ENCODE data around the gene NDFIP2.
"Not testable (repeated sequence)": the region's sequence is repeated elsewhere in the genome, so short reads cannot be mapped to it uniquely, and the experiment has no call there.

NDFIP2 gene

DNA sequence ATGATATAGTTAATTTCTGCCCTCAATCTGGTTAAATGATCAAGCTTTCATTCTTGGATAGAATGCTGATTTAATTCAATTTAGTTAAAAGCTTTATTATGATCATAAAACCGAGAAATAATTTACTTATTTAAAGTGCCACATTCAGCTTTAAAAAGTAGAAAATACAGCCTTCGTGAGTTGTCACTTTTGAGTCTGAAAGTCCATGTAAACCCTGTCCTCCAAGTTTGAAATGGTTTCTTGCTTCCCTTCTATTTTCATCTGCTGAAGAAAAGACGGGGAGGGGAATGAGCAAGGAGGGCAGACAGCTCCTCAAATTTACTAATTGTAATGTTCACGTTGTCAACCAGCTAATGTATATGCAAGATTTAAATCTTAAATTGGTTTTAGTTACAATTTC, 59.5 kb downstream of the NDFIP2 start:
- DNase-seq = no peak

DNA sequence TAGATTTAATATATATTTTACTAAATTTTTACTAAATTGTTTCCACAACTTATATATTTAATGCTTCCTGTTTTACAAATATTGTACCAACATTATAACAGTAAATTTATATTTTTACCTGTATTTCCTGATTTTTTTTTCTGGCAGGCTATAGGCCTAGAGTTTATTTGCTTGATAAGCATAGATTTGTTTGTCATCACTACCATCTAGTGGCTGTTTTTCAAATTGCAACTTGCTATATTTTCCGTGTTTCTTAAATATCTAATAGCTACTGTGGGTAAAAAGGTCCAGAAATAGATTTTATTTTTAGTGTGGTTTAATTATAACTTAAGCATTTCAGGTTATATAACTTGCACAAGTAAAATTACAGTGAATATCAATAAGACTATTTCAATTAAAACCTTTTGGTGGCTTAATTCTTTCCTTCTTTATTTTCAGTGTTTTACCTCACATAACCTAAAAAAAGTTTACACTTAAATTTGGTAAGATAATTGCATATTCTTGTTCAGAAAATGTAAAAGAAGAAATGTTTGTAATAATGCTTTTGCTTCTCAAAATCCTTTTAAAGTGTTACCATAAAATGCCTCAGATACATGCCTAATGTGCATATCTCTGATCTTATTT, 60.6 kb downstream of the NDFIP2 start:
- DNase-seq = peak; percentile 63

DNA sequence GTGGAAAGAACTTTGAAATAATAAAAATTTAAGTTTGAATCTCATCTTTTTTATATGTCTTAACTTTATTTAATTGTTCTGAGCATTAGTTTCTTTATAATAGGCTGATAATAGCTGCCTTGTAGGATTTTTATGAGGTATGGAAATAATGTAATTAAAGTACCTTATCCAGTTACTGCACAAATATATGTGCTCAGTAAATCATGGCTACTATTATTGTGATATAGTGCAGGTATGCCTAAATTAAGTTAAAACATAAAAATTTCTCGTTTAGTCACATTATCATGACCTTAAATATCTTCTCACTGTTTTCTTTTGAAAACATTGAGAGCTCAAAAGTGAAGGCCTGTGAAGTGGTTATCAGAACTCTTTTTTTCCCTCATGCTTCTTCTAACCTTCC, 62.9 kb downstream of the NDFIP2 start:
- DNase-seq = no peak

DNA sequence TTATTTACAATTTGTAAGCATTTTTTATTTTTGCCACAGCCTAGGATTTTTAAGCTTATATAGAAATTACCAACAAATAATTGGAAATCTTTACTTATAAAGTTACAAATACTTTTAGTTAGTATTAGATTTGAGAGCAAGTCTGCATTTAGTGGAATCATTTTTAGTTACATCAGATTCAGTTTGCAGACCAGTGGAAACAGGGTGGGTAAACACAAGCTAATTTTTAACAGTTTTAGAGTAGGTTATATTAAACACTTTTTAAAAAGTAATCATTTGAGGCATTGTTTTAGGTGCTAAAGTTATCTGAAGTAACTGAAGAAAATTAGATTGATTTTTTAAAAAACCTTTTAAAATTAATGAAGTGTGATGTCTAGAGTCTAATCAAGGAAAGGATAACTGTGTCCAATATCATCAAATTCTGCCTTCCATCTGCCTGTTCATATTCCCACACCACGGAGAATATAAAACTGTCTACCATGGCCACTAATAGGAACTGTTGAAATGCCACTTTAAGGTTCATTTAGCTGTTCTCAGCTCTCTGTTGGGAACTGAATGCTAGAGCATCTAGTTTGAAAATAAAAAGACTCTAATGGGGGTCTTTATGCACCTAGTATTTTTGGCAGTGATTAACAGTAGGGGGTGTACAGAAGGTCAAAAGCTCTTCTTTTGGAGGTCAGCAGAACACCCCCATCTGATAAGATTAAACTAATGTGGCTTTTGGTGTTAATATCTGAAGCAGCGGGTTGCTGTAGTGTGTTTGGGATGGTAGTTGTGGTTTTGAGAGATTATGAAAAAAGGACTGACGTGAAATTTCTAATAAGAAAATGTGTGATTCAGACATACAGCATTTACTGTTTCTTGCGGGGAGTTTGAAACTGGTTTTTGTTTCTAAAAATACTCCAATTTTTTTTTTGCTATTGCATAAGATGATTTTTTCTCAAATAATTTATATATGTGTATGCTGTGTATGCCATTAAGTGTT, 66.5 kb downstream of the NDFIP2 start:
- DNase-seq = no peak

DNA sequence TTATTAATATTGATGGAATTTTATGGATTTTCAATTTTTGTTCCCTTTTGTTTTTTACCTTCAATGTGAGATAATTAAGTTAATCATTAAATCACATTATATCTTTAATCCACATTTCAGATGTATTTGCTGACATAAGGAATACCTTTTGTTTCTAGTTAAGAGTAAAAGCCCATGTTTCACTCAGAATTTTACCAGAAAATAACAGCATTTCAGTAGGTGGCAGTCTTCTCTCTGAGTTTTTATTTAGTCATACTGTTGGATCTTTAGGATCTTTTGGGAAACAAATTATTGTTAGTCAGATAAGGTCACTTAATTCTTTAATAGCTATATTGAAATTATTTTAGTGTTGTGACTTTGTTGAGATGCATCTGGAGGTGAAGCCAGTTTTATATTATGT, 67.9 kb downstream of the NDFIP2 start:
- peak; percentile 4 for DNase-seq

DNA sequence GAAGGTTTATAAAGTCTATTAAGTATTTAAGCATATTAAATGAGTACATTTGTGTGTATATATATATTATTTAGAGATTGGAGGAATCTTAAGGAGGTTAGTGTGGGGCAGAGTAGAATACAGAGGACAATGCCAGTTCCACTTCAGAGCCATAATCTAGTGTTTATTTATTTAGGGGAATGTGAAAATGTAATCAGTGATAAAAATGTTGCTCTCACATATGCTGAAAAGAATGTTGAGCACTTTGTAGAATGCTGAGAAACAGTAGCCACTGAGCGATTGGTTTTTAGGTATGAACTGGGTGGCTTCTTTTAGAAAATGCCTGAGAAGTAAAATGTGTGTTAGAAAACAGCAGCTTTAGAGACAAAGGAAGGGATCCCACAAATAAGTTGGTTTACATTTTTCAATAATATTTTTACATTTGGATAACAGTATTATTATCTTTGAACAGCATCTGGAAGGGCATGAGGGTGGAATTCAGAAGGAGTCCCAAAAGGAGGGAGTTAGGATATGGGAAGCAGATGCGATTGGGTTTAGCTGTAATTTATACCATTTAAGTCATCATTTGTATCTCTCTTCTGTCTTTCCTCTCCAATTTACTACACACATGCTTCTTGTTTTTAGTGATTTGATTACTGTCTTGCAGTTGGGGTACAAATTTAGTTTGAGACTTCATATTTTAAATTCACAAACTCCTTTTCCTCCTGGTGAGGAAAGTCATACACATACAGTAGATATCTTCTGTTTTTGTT, 68.6 kb downstream of the NDFIP2 start:
- DNase-seq = no peak

DNA sequence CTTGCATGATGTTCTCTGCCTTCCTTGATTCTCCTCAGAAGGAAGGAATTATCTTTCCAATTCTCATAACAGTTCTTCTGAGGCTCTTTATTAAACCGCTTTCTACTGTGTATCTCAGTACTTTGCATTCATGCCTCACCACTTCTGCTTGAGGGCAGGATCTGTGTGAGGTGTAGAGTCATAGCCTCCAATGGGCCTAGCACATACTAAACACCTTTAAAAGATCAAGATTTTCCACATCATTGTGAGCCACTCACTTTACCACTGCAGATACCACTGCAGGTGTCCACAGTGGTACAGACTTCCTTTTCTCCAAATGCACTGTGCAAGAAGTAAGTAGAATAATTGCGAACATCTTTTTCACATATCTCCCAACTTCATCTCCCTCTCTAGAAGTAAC, 76.7 kb downstream of the NDFIP2 start:
- DNase-seq = no peak

DNA sequence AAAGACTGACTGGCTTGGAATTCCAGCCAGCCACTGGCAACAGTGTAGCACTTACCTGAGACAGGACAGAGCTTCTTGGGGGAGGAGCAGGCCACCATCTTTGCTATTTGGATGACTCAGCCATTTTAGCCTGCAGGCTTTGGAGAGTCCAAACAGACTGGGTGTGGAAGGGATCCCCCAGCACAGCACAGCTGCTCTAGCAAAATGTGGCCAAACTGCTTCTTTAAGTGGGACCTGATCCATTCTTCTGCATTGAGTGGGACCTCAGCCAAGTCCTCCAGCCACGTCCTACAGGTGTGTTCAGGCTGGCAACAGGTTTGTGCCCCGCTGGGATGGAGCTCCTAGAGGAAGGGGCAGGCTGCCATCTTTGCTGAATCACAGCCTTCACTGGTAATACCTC, 80.0 kb downstream of the NDFIP2 start:
- no peak for DNase-seq

DNA sequence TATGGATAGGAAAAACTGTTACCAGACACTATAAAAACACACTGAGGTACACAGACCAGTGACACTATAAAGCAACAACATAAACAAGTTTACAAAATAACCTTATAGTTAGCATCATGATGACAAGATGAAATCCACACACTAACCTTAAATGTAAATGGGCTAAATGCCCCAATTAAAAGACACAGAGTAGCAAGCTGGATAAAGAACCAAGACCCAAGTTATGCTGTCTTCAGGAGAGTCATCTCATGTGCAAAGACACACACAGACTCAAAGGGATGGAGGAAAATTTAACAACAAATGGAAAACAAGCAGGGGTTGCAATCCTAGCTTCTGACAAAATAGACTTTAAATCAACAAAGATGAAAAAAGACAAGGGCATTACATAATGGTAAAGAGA, 81.6 kb downstream of the NDFIP2 start:
- DNase-seq = no peak

DNA sequence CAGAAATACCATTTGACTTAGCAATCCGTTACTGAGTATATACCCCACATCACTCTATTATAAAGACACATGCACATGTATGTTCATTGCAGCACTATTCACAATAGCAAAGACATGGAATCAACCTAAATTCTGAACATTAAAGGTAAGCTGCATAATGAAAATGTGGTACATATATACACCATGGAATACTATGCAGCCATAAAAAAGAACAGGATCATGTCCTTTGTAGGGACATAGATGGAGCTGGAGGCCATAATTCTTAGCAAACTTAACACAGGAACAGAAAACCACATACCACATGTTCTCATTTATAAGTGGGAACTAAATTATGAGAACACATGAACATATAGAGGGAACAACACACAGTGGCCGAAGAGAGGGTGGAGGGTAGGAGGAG, 85.2 kb downstream of the NDFIP2 start:
- DNase-seq = no peak

DNA sequence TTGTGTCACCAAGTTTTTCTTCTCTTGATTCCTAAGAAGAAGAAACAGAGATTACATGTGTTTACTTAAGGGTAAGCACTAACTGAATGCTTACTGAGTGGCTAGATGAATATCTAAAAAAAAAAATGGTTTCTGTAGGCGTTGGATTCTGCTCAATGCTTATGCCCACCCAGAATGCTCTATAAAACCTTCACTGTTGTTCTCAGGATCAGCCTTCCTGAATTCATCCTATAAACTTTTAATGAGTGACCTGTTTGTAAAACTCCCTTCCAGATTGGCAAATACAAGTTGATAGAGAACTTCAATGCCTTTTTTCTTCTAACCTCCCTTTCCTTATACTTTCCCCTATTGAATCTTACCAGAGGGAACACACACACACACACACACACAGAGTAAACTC, 90.2 kb downstream of the NDFIP2 start:
- no peak for DNase-seq

DNA sequence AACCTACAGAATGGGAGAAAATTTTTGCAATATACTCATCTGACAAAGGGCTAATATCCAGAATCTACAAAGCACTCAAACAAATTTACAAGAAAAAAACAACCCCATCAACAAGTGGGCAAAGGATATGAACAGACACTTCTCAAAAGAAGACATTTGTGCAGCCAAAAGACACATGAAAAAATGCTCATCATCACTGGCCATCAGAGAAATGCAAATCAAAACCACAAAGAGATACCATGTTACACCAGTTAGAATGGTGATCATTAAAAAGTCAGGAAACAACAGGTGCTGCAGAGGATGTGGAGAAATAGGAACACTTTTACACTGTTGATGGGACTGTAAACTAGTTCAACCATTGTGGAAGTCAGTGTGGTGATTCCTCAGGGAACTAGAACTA, 92.9 kb downstream of the NDFIP2 start:
- DNase-seq = not testable (repeated sequence)

DNA sequence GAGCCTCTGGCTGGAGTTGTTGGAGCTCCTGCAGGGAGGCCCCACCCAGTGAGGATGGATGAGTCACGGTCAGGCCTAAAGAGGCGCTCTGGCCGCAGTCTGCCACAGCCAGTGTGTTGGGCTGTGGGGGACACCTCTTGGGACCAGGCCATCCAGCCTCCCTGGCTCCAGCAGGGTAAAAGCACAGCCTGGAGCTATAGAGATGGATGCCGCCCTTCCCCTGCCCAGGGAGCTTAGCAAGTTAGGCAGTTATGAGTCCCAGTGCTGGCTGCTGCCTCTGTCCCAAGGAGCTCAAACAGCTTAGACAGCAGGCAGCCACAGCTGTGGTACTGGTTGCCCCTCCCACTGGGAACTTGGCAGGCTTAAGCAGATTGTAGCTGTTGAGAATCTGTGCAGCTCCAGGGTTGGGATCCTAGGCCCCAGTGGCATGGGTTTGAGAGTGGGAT, 100.9 kb downstream of the NDFIP2 start:
- peak; percentile 53 for DNase-seq

DNA sequence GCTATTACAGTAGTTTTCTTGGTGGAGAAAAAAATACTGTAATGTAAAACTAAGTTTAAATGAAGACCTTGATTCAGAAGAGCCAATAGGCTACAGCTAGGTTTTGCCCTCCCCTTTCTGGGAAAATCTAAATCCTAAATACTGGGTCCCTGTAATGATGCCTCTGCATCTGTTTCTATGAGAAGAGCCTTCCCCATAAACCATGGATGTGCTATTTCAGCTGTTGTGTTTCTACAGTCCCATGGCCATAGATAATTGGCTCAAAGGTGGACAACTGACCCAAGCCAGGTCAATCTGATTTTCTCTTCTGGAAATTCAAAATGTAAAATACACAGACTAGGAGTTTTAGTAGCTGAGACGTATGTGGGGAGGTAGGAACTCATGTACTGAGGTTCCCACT, 101.9 kb downstream of the NDFIP2 start:
- no peak for DNase-seq

DNA sequence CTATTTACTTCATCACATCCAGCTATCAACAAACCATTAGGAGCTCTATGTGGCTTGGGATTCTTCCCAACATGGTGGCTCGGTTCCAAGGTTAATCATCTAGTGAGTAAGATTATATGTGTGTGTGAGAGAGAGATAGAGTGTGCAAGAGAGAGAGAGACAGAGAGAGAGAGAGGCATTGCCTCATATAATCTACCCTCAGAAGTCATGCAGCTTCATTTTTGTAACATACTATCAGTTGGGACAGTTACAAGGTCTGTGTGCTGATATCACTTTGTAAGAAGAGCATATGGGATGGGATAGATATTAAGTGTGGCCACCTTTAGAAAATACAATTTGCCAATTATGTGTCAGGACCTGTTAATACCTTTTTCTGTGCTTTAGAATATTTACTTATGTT, 104.1 kb downstream of the NDFIP2 start:
- DNase-seq = no peak

DNA sequence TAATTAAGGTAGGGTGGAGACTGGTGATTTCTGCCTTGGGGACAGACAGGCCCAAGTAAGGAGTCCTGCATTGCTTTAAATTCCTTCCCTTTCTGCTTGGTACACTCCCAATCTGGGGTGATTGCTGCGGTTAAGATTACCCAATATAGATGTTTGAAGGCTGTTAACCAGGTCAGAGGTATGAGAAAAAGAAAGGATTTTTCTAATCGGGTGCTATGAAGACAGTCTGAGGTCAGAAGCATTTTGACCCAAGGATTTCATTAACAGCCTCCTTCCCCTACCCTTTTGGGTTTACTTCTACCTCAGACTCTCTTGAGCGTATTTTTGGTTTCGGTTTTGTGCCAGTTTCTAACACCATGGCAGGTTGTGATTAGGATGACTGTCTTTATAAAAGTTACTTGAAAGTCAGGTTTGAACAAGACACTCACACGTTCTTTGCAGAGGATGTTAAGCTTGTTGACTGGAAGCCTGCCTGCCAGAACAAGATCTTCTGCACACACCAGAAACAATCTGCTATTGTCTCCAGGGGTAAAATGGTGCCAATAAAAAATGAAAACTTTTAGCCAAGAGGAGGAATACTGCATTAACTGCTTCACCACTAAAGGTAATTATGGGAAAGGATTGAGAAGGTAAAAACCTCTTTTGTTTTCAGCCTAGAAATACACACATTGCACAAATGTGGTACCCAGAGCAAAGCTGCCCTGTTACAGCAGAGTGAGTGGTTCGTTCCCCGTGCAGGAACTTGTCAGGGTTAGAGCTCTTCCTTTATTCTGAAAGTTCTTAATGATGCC, 108.8 kb downstream of the NDFIP2 start:
- DNase-seq = no peak

DNA sequence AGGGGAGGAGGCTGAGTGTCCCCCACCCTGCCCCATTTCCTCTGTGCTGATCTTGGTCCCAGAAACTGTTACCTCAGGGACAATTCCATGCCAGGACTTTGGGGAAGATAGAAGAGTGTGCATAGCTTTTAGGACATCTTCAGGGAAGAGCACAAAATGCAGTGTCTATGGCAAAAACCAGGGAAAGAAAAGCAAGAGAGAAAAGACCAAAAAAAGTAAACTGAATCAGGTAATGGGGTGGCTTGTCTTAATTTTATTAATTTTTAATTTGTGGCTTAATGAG, 109.4 kb downstream of the NDFIP2 start:
- DNase-seq = no peak

DNA sequence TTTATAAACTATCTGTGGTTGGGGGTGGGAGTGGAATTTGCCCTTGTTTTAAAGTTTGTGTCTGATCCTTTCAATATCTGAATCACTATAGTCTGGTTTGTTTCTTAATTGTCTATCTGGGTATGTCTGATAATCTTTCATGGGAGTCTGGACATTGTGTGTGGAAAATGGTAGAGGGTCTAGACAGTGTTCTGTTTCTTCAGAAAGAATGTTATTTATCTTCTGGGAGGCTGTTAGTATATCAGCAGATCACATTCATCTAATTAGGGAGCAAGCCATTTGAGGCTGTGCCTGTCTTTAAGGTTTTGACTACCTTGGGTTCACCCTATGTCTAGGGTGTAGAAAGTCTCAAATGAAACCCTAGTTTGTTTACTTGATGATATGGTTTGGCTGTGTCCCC, 110.5 kb downstream of the NDFIP2 start:
- no peak for DNase-seq

DNA sequence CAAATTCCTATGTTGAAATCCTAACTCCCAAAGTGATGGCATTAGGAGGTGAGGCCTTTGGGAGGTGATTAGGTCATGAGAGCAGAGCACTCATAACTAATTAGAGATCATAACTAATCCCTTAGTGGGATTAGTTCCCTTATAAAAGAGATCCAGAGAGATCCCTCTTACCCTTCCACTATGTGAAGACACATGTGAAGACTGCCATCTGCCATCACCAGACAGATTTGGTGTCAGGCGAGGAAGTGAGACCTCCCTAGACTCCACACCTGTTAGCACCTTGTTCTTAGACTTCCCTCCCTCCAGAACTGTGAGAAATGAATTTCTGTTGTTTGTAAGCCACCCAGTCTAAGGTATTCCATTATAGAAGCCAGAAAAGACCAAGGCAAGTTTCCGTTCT, 112.2 kb downstream of the NDFIP2 start:
- DNase-seq = no peak

DNA sequence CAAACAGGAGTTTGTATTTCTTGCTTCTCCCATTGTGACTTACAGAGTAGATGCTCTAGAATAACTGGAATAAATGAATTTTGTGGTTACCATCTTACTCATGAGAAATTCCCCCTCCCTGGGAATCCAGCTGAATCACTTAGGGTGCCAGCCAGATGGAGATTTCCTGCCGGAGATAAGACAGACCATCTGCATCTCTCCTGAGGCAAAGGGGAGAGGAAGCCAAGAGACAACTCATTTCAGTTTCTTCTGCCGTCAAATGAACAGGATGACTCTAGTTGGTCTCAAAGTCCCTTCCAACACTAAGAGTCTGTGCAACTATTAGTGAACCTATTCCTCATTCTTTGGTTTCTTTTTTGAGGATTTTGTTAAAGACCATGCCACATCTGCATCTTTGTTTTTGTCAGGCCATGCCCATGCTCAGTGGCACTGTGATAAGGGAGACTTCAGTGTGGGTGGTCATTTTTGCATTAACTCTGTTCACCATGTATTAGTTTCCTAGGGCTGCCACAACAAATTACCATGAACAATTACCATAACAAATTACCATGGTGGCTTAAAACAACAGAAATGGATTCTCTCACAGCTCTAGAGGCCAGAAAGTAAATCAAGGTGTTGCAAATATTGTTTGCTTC, 112.8 kb downstream of the NDFIP2 start:
- no peak for DNase-seq

DNA sequence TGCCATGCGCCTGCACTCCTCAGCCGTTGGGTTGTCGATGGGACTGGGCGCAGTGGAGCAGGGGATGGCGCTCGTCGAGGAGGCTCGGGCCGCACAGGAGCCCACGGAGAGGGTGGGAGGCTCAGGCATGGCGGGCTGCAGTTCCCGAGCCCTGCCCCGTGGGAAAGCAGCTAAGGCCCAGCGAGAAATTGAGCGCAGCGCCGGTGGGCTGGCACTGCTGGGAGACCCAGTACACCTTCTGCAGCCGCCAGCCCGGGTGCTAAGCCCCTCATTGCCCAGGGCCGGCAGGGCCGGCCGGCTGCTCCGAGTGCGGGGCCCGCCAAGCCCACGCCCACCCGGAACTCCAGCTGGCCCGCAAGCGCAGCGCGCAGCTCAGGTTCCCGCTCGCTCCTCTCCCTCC, 119.2 kb downstream of the NDFIP2 start:
- not testable (repeated sequence) for DNase-seq

DNA sequence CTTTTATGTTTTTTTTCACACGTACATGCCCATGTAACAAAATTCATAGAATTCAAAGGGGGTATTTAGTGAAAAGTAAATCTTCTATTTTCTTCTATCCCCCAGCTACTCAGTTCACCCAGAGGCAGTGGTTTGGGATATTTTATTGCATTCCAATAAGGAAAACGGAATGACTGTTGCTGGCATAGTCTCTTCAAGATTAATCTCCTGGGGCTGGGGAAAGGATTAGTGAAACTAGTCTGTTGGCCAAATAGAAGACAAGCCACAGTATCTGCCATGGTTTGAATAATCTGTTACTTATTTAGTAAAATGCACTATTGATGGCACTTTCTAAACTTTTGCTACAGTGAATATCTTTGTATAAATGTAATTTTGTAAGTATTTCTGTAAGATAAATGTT, 122.0 kb downstream of the NDFIP2 start:
- DNase-seq = no peak

DNA sequence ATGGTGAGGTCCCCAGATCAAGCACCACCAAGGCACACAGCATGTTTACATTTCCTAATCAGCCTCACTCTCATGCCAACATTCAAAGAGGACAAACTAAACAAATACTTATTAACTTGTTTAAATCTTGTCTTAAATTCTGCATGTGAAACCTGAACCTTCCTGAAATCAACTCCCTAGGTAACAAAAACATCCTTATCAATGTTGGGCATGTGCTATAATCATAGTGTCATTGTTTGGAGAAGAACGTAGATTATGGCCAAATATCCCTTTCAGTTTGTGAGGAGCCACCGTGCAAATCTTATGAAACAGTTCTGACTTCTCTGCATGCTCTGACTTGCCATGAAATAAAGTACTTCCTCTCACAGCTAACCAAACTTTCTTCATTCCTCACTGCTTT, 123.8 kb downstream of the NDFIP2 start:
- DNase-seq = no peak
